Esophagus muscularis mucosa (tissue), 4 donors: ENCODE measurements around the gene HLCS.

Experiments
- EP300 ChIP-seq: sonication (generic); formaldehyde crosslinking; IDR thresholded peaks from one replicate; pipeline ENCODE4 v1.6.1; 2017; ENCODE audit warnings: antibody characterized with exemption
- POLR2A ChIP-seq: fragments of 450-650 bp; IDR thresholded peaks from one replicate; pipeline ENCODE4 v1.6.1; 2017; ENCODE audit warnings: antibody characterized with exemption, moderate library complexity, mild to moderate bottlenecking, low read depth
- TF ChIP-seq, protein P1 (sequence below), 3 experiments: fragments of 200-600 bp in 2 of 3; fragments of 450-650 bp in 1 of 3; sonication (generic) in 2 of 3; IDR thresholded peaks; one replicate each; pipeline ENCODE4 v1.5.1; 2017 to 2019; ENCODE audit warnings: antibody characterized with exemption in 3 of 3, mild to moderate bottlenecking in 2 of 3, moderate library complexity in 1 of 3

GRCh38 chr21:36744560-36745231 lies 221.8 kb downstream of the HLCS start:
- TF ChIP-seq, protein P1, sequence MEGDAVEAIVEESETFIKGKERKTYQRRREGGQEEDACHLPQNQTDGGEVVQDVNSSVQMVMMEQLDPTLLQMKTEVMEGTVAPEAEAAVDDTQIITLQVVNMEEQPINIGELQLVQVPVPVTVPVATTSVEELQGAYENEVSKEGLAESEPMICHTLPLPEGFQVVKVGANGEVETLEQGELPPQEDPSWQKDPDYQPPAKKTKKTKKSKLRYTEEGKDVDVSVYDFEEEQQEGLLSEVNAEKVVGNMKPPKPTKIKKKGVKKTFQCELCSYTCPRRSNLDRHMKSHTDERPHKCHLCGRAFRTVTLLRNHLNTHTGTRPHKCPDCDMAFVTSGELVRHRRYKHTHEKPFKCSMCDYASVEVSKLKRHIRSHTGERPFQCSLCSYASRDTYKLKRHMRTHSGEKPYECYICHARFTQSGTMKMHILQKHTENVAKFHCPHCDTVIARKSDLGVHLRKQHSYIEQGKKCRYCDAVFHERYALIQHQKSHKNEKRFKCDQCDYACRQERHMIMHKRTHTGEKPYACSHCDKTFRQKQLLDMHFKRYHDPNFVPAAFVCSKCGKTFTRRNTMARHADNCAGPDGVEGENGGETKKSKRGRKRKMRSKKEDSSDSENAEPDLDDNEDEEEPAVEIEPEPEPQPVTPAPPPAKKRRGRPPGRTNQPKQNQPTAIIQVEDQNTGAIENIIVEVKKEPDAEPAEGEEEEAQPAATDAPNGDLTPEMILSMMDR (IDR thresholded peaks at IDR 0.05) = no peak
- TF ChIP-seq POLR2A (no peak), EP300 (no peak)
